MM.1S (cell line): ENCODE measurements around the gene NRG2.

ENCODE experiments used
- EZH2 ChIP-seq: fragments of 300-600 bp; sonication (generic); optimal IDR thresholded peaks from 2 replicates; pipeline ENCODE3; 2017; ENCODE audit warnings: low read depth, mild to moderate bottlenecking, antibody characterized with exemption, low read length, mixed read lengths
- EZH2phosphoT487 ChIP-seq: fragments of 300-600 bp; sonication (generic); IDR thresholded peaks from 2 replicates; pipeline ENCODE4 v1.6.1; 2018; ENCODE audit warnings: antibody characterized with exemption, low read length
- TF ChIP-seq, protein P1 (sequence below): fragments of 300-600 bp; sonication (generic); IDR thresholded peaks from 2 replicates; pipeline ENCODE4 v1.5.1; 2016; ENCODE audit warnings: antibody characterized with exemption, low read length, mixed read lengths

DNA sequence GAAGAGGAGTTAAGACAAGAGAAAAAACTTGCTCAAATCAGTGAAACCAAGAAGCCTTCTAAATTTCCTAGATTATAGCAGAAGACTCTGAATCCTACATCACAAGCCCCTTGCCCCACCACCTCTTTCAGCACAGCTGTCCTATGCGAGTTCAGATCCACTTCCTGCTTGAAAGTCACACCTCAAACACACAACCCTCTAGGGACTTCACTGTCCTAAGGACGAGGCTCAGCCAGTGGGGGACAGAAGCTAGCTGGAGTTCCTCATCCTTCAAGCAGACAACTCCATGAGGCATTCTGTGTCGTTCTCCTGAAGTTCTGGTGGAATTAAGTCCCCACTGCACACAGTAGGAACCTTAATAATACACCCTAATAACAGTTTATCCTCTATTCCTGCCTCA, 44.3 kb downstream of the NRG2 start:
- TF ChIP-seq, protein P1, sequence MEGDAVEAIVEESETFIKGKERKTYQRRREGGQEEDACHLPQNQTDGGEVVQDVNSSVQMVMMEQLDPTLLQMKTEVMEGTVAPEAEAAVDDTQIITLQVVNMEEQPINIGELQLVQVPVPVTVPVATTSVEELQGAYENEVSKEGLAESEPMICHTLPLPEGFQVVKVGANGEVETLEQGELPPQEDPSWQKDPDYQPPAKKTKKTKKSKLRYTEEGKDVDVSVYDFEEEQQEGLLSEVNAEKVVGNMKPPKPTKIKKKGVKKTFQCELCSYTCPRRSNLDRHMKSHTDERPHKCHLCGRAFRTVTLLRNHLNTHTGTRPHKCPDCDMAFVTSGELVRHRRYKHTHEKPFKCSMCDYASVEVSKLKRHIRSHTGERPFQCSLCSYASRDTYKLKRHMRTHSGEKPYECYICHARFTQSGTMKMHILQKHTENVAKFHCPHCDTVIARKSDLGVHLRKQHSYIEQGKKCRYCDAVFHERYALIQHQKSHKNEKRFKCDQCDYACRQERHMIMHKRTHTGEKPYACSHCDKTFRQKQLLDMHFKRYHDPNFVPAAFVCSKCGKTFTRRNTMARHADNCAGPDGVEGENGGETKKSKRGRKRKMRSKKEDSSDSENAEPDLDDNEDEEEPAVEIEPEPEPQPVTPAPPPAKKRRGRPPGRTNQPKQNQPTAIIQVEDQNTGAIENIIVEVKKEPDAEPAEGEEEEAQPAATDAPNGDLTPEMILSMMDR, result no peak
- TF ChIP-seq EZH2 (no peak), EZH2phosphoT487 (no peak)
